Activated B cell treated with CpG ODN at 0.5 μM for 24 hours (primary cell): ENCODE results near the gene INSYN2B. TPM values are rescaled to one million over a fixed set of nuclear protein-coding genes. Genes with fewer than 3 reads are reported as not detected.

Experiments used
- ATAC-seq: fragments of 200-7000 bp; cut with Tn5 transposase; one replicate; pipeline ENCODE4 v1.10.0; 2021; ENCODE audit warnings: low read depth, mild to moderate bottlenecking, moderate library complexity
- CTCF ChIA-PET: fragments of 350-600 bp; sonication (Branson Sonifier 250); formaldehyde crosslinking; loops from one replicate; lab custom pipeline; 2021; ENCODE audit warnings: antibody characterized with exemption; lab: Charles Lee
- POLR2A ChIA-PET: fragments of 350-600 bp; sonication (Branson Sonifier 250); formaldehyde crosslinking; loops from one replicate; lab custom pipeline; 2021; ENCODE audit warnings: antibody characterized with exemption; lab: Charles Lee
- DNase-seq: peaks from one replicate; pipeline ENCODE4 v3.0.0; 2022
- H3K27ac Mint-ChIP-seq: one replicate; pipeline ENCODE4 v1.8.0; 2020; ENCODE audit warnings: mixed read lengths
- H3K27me3 Mint-ChIP-seq: one replicate; pipeline ENCODE4 v1.8.0; 2021; ENCODE audit warnings: mixed read lengths
- H3K36me3 Mint-ChIP-seq: one replicate; pipeline ENCODE4 v1.8.0; 2021; ENCODE audit warnings: low read depth, mixed read lengths
- H3K4me1 Mint-ChIP-seq: one replicate; pipeline ENCODE4 v1.8.0; 2021; ENCODE audit warnings: mixed read lengths
- H3K4me3 Mint-ChIP-seq: one replicate; pipeline ENCODE4 v1.8.0; 2020; ENCODE audit warnings: mild to moderate bottlenecking, mixed read lengths
- H3K9me3 Mint-ChIP-seq: one replicate; pipeline ENCODE4 v1.8.0; 2020; ENCODE audit warnings: mixed read lengths
- CTCF ChIP-seq: fragments of 200-600 bp; IDR thresholded peaks from one replicate; pipeline ENCODE4 v1.8.0; 2022; ENCODE audit warnings: antibody characterized with exemption, mild to moderate bottlenecking
- intact Hi-C: fragments of 100-400 bp; cut with micrococcal nuclease; formaldehyde crosslinking; loops from one replicate; pipeline ENCODE4 v1.15.1; 2024
- total RNA-seq: library from RNA; stranded (reverse); gene quantifications from 2 replicates; pipeline ENCODE4 v1.2.3, GENCODE V29; 2022

INSYN2B gene
- total RNA-seq, 1 donor from 2014 or later = not detected

GRCh38 chr5:169876386-169876785 lies 103.9 kb downstream of the INSYN2B start:
- TF ChIP-seq CTCF = no peak
- no peak overlapping the region for H3K4me3 Mint-ChIP-seq
- H3K27me3 Mint-ChIP-seq = no peaks in the 10 kb centered on the region
- DNase-seq (no peak), ATAC-seq (no peak)
- ChIA-PET POLR2A (no interaction called here), CTCF (no interaction called here)
- no peak overlapping the region for H3K27ac Mint-ChIP-seq
- H3K9me3 Mint-ChIP-seq = no peaks in the 10 kb centered on the region
- H3K36me3 Mint-ChIP-seq = peaks cover 59% of the 10 kb centered on the region
- peaks cover 24% of the 10 kb centered on the region for H3K4me1 Mint-ChIP-seq
- intact Hi-C loops = no loop called here

- Mint-ChIP-seq H3K36me3 (peaks cover 63% of the 10 kb centered on the region), H3K27ac (no peak overlapping the region), H3K27me3 (no peaks in the 10 kb centered on the region), H3K4me3 (no peak overlapping the region), H3K9me3 (no peaks in the 10 kb centered on the region), H3K4me1 (peaks cover 22% of the 10 kb centered on the region)
- TF ChIP-seq CTCF = no peak
- DNase-seq = no peak
- ChIA-PET POLR2A (no interaction called here), CTCF (no interaction called here)
- ATAC-seq = no peak
- intact Hi-C loops = no loop called here
These were observed 104.6 kb downstream of the INSYN2B start for GRCh38 chr5:169875731-169876130.

GRCh38 chr5:169875091-169875728 lies 105.1 kb downstream of the INSYN2B start:
- Mint-ChIP-seq H3K9me3 (no peaks in the 10 kb centered on the region), H3K27me3 (no peaks in the 10 kb centered on the region), H3K27ac (no peak overlapping the region), H3K4me1 (peaks cover 17% of the 10 kb centered on the region), H3K4me3 (no peak overlapping the region), H3K36me3 (peaks cover 66% of the 10 kb centered on the region)
- ChIA-PET CTCF (no interaction called here), POLR2A (no interaction called here)
- intact Hi-C loops = no loop called here
- no peak for ATAC-seq
- TF ChIP-seq CTCF = no peak
- no peak for DNase-seq

GRCh38 chr5:169874621-169875020 lies 105.7 kb downstream of the INSYN2B start:
- no peak overlapping the region for H3K4me3 Mint-ChIP-seq

GRCh38 chr5:169873642-169874041 lies 106.7 kb downstream of the INSYN2B start:
- POLR2A ChIA-PET = interaction anchor here (0.7 kb wide), 1 partner anchor 16 kb away, joined by 8 read pairs; no protein-coding TSS in a partner anchor
- CTCF ChIA-PET = no interaction called here
- DNase-seq (no peak), ATAC-seq (no peak)
- H3K9me3 Mint-ChIP-seq = no peaks in the 10 kb centered on the region
- no peaks in the 10 kb centered on the region for H3K27me3 Mint-ChIP-seq
- no peak overlapping the region for H3K27ac Mint-ChIP-seq
- peaks cover 3% of the 10 kb centered on the region for H3K4me1 Mint-ChIP-seq
- peaks cover 72% of the 10 kb centered on the region for H3K36me3 Mint-ChIP-seq
- no peak overlapping the region for H3K4me3 Mint-ChIP-seq
- no peak for TF ChIP-seq CTCF
- intact Hi-C loops = no loop called here

More at GRCh38 chr5:169874621-169875020, 105.7 kb downstream of the INSYN2B start:
- DNase-seq (no peak), ATAC-seq (no peak)
- Mint-ChIP-seq H3K27me3 (no peaks in the 10 kb centered on the region), H3K36me3 (peaks cover 72% of the 10 kb centered on the region), H3K9me3 (no peaks in the 10 kb centered on the region), H3K27ac (no peak overlapping the region), H3K4me1 (peaks cover 12% of the 10 kb centered on the region)
- POLR2A ChIA-PET = no interaction called here
- no peak for TF ChIP-seq CTCF
- intact Hi-C loops = no loop called here
- CTCF ChIA-PET = no interaction called here
